Ectodermal cell (in vitro differentiated cells): ENCODE data around the gene MORN3.
"Not testable (repeated sequence)": the region's sequence is repeated elsewhere in the genome, so short reads cannot be mapped to it uniquely, and the experiment has no call there.

Source experiments
- H3K27ac ChIP-seq: 2 replicates; pipeline ENCODE4 v1.7.0; 2013; ENCODE audit warnings: mild to moderate bottlenecking, low read depth, low read length; ENCODE audit not compliant: insufficient read depth, poor library complexity, severe bottlenecking
- H3K27me3 ChIP-seq: 2 replicates; pipeline ENCODE4 v1.7.0; 2013; ENCODE audit warnings: mild to moderate bottlenecking, low read length; ENCODE audit not compliant: insufficient read depth, control insufficient read depth, poor library complexity, severe bottlenecking
- H3K36me3 ChIP-seq: one replicate; pipeline ENCODE4 v1.7.0; 2013; ENCODE audit warnings: low read length; ENCODE audit not compliant: control insufficient read depth, insufficient read depth
- H3K4me1 ChIP-seq: one replicate; pipeline ENCODE4 v1.7.0; 2013; ENCODE audit warnings: low read length; ENCODE audit not compliant: control insufficient read depth, insufficient read depth
- H3K4me3 ChIP-seq: 2 replicates; pipeline ENCODE4 v1.7.0; 2013; ENCODE audit warnings: low read depth, low read length, control low read depth; ENCODE audit not compliant: insufficient read depth
- H3K9me3 ChIP-seq: 2 replicates; pipeline ENCODE4 v1.7.0; 2013; ENCODE audit warnings: mild to moderate bottlenecking, low read length, moderate library complexity; ENCODE audit not compliant: control insufficient read depth
- WGBS, 2 experiments: methylation state at CpG; one replicate each; pipeline ENCODE4 v1.1.7; 2013; ENCODE audit warnings: missing lambda C conversion rate in 2 of 2; 5-methylcytosine and 5-hydroxymethylcytosine counted together

Gene MORN3

GRCh38 chr12:121711361-121712189 is 42.1 kb upstream of the MORN3 start:
- Histone ChIP-seq H3K27me3 (no peaks in the 10 kb centered on the region), H3K9me3 (no peaks in the 10 kb centered on the region), H3K36me3 (no peaks in the 10 kb centered on the region), H3K4me1 (peaks cover 7% of the 10 kb centered on the region), H3K27ac (no peak overlapping the region), H3K4me3 (peak overlapping the region; percentile 96)
- WGBS, 2 experiments: 86 to 87% methylated on average over 21 to 23 of the region's 24 CpGs

DNA sequence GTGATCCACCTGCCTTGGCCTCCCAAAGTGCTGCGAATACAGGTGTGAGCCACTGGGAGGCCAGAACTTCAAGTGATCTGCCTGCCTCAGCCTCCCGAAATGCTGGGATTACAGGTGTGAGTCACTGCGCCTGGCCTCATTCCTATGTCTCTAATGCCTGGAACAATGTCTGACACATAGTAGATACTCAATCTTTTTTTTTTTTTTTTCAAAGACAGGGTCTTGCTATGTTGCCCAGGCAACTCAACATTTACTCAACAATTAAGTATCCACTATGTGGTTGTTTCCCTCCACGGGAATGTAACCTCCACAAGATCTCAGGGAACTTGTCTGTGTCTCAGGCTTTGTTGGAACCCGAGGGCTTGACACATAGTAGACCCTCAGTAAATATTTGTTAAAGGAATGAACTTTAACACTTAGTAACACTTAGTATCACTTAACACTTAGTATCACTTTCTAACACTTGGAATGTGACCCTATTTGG is 40.1 kb upstream of the MORN3 start:
- WGBS, 2 experiments: 76 to 90% methylated on average over 4 to 5 of the region's 5 CpGs
- Histone ChIP-seq H3K9me3 (no peaks in the 10 kb centered on the region), H3K27me3 (no peaks in the 10 kb centered on the region), H3K27ac (peak overlapping the region; percentile 71), H3K4me3 (no peak overlapping the region), H3K36me3 (no peaks in the 10 kb centered on the region), H3K4me1 (peaks cover 7% of the 10 kb centered on the region)

DNA sequence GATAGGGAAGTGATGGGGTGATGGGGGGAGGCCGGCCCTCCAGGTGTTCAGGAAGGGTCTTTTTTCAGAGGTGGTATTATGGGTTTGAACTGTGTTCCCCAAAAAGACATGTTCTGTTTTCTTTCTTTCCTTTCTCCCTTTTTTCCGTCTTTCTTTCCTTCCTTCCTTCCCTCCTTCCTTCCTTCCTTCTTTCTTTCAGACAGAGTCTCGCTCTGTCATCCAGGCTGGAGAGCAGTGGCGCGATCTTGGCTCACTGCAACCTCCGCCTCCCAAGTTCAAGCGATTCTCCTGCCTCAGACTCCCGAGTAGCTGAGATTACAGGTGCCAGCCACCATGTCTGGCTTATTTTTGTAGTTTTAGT is 39.6 kb upstream of the MORN3 start:
- H3K27me3 ChIP-seq, H3K27ac ChIP-seq, H3K36me3 ChIP-seq, H3K9me3 ChIP-seq, H3K4me3 ChIP-seq, H3K4me1 ChIP-seq: not testable (repeated sequence)
- 95 to 97% methylated on average over 8 of the region's 8 CpGs for WGBS, 2 experiments

- no peak overlapping the region for H3K27ac ChIP-seq
- H3K4me1 ChIP-seq: peaks cover 4% of the 10 kb centered on the region
- no peak overlapping the region for H3K4me3 ChIP-seq
- no peaks in the 10 kb centered on the region for H3K36me3 ChIP-seq
- H3K9me3 ChIP-seq: no peaks in the 10 kb centered on the region
- 96 to 99% methylated on average over 7 of the region's 7 CpGs for WGBS, 2 experiments
- no peaks in the 10 kb centered on the region for H3K27me3 ChIP-seq
Observed at GRCh38 chr12:121708313-121709063, 39.0 kb upstream of the MORN3 start.

DNA sequence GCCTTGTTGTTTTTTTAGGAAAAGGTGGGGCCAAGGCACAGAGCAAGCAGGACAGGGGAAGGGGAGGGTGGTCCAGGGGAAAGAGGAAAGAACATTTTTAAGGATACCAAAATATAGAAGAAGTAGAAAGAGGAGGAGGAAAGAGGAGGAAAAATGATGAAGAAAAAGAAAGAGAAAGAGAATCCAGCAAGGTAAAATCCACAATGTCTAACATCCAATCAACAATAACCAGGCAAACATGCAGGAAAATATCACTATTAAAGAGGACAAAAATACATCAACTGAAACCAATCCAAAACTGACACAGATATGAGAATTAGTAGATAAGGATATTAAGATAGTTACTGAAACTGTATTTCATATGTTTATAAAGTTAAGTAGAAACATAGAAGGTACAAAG is 36.1 kb upstream of the MORN3 start:
- Histone ChIP-seq H3K27ac (no peak overlapping the region), H3K27me3 (no peaks in the 10 kb centered on the region), H3K9me3 (no peaks in the 10 kb centered on the region), H3K4me3 (no peak overlapping the region), H3K36me3 (no peaks in the 10 kb centered on the region), H3K4me1 (no peaks in the 10 kb centered on the region)

DNA sequence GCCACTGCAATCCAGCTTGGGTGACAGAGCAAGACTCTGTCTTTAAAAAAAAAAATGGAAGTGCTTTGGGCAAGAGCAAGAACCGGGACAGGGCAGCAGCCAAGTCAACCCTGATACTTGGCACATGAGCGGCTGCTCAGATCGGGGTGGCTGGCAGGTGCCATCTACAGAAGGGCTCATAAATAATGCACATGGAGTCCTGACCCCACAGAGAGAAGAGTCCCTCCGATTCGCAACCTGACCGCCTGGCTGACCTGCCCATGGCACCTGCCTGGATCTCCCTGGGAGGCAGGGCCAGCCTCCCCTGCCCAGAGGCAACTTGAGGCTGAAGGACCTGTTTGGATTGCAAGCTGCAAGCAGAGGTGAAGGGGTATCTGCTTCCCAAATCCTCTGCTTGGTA is 33.5 kb upstream of the MORN3 start:
- Histone ChIP-seq H3K36me3 (no peaks in the 10 kb centered on the region), H3K27ac (no peak overlapping the region), H3K9me3 (no peaks in the 10 kb centered on the region), H3K4me1 (no peaks in the 10 kb centered on the region), H3K4me3 (no peak overlapping the region), H3K27me3 (no peaks in the 10 kb centered on the region)
- 94% methylated on average over 6 of the region's 6 CpGs for WGBS, 2 experiments

DNA sequence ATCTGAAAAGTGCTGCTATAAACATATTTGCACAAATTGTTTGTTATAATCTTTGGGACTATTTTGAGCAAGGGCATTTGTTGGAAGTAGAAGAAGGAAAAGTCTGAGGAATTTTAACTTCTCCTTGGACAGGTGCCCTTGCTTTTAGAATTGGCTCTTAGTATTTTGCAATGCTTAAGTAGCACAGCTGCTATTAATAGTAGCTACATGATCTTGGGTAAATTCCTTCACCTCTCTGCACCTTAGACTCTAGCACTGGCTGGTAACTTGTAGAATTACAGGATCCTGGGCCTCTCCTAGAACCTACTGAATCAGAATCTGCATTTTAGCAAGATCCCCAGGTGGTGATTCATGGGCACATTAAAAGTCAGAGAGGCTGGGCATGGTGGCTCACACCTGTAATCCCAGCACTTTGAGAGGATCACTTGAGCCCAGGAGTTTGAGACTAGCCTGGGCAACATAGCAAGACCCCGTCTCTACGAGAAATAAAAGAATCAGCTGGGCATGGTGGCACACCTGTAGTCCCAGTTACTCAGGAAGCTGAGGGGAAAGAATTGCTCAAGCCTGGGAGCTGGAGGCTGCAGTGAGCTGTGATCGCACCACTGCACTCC is 32.3 kb upstream of the MORN3 start:
- WGBS, 2 experiments: 92 to 93% methylated on average over 3 of the region's 3 CpGs
- Histone ChIP-seq H3K4me1 (no peaks in the 10 kb centered on the region), H3K27ac (no peak overlapping the region)

DNA sequence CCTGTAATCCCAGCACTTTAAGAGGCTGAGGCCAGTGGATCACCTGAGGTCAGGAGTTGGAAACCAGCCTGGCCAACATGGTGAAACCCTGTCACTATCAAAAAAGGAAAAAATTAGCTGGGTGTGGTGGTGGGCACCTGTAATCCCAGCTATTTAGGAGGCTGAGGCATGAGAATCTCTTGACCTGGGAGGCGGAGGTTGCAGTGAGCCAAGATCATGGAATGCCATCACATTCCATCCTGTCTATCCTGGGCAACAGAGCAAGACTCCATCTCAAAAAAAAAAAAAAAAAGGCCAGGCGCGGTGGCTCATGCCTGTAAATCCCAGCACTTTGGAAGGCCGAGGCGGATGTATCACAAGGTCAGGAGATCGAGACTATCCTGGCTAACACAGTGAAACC is 28.4 kb upstream of the MORN3 start:
- H3K4me3 ChIP-seq, H3K9me3 ChIP-seq, H3K27ac ChIP-seq, H3K4me1 ChIP-seq, H3K27me3 ChIP-seq, H3K36me3 ChIP-seq: not testable (repeated sequence)
- WGBS, 2 experiments: 92 to 97% methylated on average over 6 of the region's 6 CpGs

More for the DNA sequence above, 32.3 kb upstream of the MORN3 start:
- no peak overlapping the region for H3K4me3 ChIP-seq
- H3K9me3 ChIP-seq: no peaks in the 10 kb centered on the region
- H3K36me3 ChIP-seq: no peaks in the 10 kb centered on the region
- no peaks in the 10 kb centered on the region for H3K27me3 ChIP-seq

GRCh38 chr12:121697093-121697698 is 27.7 kb upstream of the MORN3 start:
- Histone ChIP-seq H3K36me3 (no peaks in the 10 kb centered on the region), H3K4me1 (no peaks in the 10 kb centered on the region), H3K27me3 (no peaks in the 10 kb centered on the region), H3K9me3 (no peaks in the 10 kb centered on the region), H3K4me3 (no peak overlapping the region), H3K27ac (no peak overlapping the region)
- WGBS, 2 experiments: 62 to 66% methylated on average over 9 of the region's 9 CpGs

- H3K36me3 ChIP-seq: no peaks in the 10 kb centered on the region
- H3K27me3 ChIP-seq: no peaks in the 10 kb centered on the region
- no peaks in the 10 kb centered on the region for H3K4me1 ChIP-seq
- no peak overlapping the region for H3K4me3 ChIP-seq
- no peaks in the 10 kb centered on the region for H3K9me3 ChIP-seq
- H3K27ac ChIP-seq: no peak overlapping the region
- WGBS, 2 experiments: 89 to 94% methylated on average over 6 to 7 of the region's 7 CpGs
Observed at GRCh38 chr12:121693155-121693687, 23.8 kb upstream of the MORN3 start.
